Measurements from ENCODE around the gene COL1A2.

GRCh38 chr7:94412762-94413322 lies 18.1 kb downstream of the COL1A2 start:
- no peak for TF ChIP-seq CTCF (IDR thresholded peaks at IDR 0.05)
- no peak for TF ChIP-seq ZFX (IDR thresholded peaks at IDR 0.05; ENCODE audit: borderline replicate concordance)
